PC-9 (cell line): ENCODE results near the gene CACNA1E.

Experiments
- CTCF ChIP-seq: fragments of 200-600 bp; sonication (generic); conservative IDR thresholded peaks from 2 replicates; pipeline ENCODE4 v1.6.1; 2017; ENCODE audit warnings: mixed run types, antibody characterized with exemption, mild to moderate bottlenecking, moderate library complexity
- EZH2 ChIP-seq: fragments of 200-600 bp; sonication (generic); IDR thresholded peaks from 2 replicates; pipeline ENCODE4 v1.8.0; 2017; ENCODE audit warnings: antibody characterized with exemption, low read depth

GRCh38 chr1:181476581-181476980, 6.7 kb upstream of the CACNA1E start:
- TF ChIP-seq CTCF (no peak), EZH2 (no peak)
